ENCODE results near the gene RICTOR.
A peak's percentile ranks its signal among the peaks of the same experiment; 100 is the strongest.
"Not testable (repeated sequence)": the region's sequence is repeated elsewhere in the genome, so short reads cannot be mapped to it uniquely, and the experiment has no call there.

RICTOR gene

DNA sequence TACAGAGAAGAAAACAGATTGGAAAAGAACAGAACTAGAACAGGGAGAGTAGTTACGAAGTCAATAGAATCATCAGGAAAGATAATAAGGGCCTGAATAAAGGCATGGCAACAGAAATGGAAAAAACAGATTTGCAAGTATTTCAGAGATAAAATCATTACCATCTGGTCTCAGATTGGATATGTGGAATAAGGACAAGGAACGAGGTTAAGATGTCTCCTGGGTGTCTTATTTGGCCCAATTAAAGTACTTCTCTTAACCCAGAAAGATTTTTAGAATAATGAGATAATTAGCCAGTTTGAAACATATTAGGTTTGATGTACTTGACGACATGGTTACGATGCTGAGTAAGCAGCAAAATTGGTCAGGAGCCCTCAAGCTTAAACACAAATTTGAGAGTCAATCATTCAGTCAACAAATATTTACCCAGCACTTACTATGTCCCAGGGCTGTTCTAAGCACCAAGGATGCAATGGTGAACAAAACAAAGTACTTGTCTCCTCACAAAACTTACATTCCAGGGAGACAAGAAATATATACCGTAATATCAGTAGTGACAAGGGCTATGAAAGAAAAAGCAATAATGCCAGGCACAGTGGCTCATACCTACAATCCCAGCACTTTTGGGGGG, 18.3 kb downstream of the RICTOR start:
- DNase-seq = no peak

DNA sequence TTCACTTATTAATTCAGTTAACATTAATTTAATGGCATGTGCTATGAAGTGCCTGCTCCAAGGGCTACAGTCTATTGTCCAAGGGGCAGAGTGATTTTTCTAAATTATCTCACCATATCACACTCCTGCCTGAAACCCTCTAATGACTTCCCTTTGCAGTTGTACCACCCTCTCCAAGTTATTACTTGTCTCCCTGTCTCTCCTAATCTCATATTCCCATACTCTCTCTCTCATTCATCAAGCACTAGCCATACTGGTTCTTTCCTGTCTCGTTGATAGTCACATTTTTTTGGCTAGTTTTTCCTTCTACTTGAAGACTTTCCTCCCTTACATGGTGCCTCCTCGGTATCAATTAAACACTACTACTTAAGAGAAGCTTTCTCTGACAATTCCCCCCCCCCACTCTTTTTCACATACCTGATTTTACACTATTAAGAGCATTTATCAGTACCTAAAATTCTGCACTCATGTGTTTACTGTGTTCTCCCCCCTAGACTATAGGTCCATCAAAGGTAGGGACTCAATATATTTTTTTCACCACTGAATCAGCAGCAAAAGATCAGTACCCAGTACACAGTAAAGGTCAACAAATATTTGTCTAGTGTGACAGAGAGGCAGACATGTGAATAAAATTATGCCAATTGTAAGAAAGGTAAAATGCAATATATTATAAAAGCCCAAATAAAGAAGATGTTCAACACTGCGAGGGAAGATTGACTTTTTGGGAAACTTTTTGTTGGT, 19.0 kb downstream of the RICTOR start:
- no peak for DNase-seq

DNA sequence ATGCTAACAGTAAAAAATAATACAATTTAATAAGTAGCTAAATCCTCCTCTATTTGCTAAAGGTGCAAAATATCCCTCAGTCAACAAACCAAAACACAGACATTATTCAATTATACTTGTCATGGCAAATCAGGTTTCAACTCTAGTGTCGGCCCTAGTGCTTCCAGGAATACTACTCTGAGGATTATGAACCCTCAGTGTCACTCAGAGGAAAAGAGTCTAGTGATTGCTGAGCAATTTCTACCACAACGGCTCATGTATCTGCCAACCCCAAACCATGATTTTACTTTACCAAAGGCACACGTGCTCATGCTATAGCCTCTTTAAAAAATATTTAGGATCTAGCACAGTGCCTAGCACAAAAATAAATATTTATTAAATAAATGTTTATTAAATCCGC, 21.0 kb downstream of the RICTOR start:
- DNase-seq = no peak

DNA sequence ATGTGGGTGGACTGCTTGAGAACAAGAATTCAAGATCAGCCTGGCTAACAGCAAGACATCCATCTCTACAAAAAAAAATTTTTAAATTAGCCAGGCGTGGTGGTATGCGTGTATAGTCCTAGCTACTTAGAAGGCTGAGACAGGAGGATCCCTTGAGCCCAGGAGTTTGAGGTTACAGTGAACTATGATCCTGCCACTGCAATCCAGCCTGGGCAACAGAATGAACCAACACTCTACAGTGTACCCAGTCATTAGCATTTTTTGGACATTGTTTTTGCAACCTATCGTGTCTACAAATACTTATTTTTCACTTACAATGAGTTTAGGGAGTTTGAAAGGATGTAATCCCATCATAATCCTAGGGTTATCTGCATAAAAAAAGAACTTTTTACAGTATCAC, 22.1 kb downstream of the RICTOR start:
- DNase-seq = no peak

DNA sequence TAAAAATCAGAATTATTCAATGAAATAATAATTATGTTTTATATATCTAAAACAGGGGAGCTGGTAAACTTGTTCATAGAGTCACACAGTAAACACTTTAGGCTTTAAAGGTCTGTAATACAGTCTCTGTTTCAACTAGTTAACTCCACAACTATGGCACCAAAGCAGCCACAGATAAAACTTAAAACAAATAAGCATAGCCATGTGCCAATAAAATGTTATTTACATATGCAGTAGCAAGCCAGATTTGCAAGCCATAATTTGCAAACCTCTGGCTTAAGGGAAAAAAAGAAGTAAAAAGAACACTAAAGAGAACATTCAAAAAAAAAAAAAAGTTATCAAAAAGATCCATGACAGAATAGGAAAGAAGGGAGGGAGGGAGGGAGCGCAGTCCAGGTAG, 24.9 kb downstream of the RICTOR start:
- DNase-seq = no peak

DNA sequence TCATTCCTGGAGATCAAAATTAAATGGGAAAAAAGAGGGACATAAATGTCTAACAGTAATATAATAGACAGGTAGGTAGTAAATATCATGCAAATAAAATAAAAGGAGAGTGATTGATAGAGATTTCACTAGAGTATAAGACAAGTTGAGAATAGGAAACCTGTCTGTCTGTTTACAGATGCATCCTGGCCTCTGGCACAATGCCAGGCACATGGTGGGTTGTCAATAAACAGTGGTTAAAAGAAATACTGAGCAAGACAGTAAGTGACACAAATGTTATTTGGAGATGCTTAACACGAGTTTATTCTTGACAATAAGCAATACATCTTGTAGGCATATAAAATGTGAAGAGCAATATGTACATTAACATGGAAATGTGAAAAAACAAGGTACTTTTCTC, 33.3 kb downstream of the RICTOR start:
- peak in 1 of 6 experiments; percentile 6 for DNase-seq

DNA sequence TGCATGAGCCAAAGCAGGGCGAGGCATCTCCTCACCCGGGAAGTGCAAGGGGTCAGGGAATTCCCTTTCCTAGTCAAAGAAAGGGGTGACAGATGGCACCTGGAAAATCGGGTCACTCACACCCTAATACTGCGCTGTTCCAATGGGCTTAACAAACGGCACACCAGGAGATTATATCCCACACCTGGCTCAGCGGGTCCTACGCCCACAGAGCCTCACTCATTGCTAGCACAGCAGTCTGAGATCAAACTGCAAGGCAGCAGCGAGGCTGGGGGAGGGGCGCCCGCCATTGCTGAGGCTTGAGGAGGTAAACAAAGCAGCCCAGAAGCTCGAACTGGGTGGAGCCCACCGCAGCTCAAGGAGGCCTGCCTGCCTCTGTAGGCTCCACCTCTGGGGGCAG, 39.7 kb downstream of the RICTOR start:
- DNase-seq = not testable (repeated sequence)

DNA sequence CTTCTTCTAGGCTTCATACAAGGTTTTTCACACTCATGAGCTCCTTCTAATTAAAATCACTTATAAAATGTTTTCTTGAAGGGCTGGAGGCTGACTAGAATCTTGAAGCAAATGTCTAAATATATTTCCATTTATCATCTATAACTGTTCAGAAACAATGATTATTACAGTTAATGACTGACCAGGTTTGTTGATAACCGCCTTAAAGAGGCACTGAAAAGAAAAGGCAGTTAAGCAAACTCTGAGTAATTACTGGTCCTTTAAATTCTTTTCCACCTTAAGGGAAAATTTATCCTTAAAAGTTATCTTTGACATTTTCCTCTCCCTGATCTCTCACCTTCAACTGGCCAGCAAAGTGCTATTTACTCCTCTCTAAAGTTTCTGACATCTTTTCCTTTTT, 43.2 kb downstream of the RICTOR start:
- no peak for DNase-seq

DNA sequence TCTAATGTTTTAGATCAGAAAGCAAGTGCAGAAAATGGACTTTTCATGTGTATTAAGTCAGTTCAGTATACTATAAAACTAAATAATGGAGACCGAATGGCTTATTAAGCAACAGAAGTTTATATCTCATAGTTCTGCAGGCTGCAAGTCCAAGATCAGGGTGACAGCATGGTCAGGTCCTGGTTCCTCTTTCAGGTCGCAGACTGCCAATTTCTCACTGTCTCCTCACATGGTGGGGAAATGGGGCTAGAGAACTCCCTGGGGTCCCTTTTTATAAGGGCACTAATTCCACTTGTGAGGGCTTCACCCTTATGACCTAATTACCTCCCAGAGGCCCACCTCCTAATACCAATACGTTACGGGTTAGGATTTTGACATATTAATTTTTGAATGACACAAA, 48.7 kb downstream of the RICTOR start:
- no peak for DNase-seq

DNA sequence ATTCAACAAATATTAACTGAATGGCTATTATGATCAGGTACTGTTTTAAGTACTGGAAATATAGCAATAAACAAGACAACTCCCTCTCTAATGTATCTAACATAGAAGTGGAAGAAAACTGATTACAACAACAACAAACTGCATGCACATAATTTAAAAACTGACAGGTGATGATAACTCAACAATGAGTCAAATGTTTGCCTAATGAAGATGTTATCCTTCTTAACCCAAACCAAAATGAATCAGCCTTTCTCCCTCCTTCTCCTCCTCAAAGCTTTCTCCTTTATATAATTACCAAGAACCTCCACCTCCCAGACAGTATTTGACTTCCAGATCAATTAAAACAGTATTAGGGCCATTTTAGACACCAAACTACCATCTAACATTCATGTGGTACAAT, 49.3 kb downstream of the RICTOR start:
- DNase-seq = no peak

DNA sequence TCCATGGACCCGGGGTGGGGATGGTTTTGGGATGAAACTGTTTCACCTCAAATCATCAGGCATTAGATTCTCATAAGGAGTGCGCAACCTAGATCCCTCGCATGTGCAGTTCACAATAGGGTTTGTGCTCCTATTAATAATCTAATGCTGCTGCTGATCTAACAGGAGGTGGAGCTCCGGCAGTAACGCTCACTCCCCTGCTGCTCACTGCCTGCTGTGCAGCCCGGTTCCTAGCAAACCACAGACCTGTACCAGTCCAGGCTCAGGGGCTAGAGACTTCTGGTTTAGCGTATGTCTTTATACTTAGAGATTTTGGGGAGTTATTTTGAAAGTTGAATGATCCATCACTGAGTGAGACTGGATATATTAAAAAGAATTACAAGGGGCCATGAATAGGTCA, 50.2 kb downstream of the RICTOR start:
- DNase-seq = no peak

DNA sequence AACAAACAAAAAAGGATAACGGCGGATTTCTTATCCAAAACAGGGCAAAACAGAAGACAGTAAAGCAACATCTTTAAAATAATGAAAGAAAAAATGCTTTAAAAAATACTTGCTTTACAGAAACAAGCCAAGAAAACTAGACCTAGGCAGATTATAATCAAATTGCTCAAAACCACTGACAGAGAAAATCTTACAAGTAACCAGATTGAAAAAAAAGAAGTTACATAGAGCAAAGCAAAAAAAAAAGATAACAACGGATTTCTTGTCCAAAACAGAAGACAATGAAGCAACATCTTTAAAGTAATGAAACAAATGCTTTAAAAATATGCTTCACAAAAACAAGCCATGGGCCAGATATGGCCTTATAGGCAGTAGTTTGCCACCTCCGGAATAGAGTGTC, 51.1 kb downstream of the RICTOR start:
- DNase-seq = no peak

DNA sequence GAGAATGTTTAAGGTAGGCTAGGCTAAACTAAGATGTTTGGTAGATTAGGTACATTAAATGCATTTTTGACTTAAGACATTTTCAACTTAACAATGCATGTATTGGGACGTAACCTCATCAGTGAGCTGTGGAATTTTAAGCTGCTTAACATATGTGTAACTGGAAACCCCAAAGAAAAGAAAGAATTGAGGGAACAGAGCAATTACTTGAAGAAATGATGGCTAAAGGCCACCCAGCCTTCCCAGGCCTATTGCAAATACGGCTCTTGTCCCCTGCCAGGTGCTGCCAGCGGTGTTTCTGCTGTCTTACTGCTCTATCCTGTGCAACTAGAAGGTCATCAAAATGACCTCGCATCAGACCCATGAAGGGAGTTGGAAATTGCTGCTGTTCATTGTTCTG, 52.0 kb downstream of the RICTOR start:
- no peak for DNase-seq

DNA sequence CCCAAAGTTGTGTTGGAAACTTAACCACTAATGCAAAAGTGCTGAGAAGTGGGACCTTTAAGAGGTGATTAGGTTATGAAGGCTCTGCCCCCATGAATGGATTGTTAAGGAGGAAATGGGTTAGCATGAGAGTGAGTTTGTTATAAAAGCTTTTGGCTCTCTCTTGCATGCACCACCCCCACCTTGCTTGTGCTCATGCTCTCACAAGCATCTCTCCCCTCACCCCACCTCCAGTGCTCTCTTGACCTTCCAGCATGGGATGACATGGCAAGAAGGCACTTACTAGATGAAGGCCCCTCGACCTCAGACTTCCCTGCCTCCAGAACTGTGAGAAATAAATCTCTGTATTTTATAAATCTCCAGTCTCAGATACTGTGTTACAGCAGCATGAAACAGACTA, 52.8 kb downstream of the RICTOR start:
- DNase-seq = no peak

DNA sequence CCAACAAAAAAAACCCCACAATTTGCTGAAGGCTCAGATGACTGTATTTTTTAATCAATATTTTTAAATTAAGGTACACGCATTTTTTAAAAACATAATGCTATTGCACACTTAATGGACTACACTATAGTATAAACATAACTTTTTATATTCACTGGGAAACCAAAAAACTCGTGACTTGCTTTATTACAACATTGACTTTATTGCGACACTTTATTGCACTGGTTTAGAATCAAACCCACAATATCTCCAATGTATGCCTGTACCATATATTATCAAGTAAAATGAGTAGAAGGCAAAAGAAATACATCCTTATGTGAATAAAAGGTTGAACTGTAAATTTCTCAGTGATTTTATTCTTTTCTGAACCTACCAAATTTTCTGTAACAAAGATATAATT, 53.7 kb downstream of the RICTOR start:
- no peak for DNase-seq

DNA sequence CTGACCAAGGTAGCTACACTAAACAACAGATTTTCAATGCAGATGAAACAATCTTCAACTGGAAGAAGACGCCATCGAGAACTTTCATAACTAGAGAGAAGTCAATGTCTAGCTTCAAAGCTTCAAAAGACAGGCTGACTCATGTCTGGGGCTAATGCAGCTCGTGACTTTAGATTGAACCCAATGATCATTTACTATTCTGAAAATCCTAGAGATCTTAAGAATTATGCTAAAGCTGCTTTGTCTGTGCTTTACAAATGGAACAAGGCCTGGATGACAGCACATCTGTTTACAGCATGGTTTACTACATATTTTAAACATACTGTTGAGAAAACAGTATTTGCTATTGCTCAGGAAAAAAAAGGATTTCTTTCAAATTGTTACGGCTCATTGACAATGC, 54.9 kb downstream of the RICTOR start:
- DNase-seq = no peak

DNA sequence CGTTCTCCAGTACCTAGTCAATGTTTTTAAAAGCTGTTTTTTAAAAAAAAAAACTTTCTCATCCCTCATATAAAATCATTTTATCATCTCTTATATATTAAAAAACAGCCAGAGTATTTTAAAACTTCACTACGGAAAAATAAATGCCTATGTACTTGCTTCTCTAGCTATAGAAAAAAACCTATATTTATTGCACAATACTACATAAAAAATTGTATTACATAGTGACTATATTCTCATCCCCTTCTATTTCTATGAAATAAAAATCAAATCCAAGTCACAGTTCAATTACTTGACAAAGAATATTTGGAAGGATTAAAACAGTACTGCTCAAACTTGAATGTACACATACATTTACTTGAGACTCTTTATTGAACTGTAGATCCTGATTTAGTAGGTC, 56.7 kb downstream of the RICTOR start:
- DNase-seq = no peak

DNA sequence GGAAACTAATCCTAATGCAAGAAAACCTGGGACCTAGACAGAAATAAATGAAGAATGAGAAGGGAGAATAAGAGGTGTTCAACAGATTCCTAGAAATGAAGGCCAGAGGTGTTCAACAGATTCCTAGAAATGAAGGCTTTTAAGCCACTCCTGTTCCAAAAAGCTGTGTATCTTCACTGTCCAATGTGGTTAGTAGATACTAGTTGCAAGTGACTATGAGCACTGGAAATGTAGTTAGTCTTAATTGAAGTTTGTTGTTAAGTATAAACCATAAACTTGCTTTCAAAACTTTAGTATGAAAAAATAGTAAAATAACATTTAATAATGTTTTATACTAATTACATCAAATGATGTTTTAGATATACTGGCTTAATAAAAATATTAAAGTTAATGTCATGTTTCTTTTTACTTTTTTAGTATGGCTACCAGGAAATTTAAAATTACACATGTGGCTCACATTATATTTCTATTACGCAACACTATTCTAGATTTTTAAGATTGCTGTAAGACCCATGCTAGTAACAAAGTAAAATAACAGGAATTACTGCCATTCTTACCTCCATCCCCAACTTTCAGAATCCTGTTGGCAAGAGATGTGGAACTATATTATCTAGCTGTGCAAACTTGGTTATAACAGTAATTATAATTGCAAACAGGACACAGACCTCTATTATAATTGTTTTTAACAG, 57.5 kb downstream of the RICTOR start:
- no peak for DNase-seq

DNA sequence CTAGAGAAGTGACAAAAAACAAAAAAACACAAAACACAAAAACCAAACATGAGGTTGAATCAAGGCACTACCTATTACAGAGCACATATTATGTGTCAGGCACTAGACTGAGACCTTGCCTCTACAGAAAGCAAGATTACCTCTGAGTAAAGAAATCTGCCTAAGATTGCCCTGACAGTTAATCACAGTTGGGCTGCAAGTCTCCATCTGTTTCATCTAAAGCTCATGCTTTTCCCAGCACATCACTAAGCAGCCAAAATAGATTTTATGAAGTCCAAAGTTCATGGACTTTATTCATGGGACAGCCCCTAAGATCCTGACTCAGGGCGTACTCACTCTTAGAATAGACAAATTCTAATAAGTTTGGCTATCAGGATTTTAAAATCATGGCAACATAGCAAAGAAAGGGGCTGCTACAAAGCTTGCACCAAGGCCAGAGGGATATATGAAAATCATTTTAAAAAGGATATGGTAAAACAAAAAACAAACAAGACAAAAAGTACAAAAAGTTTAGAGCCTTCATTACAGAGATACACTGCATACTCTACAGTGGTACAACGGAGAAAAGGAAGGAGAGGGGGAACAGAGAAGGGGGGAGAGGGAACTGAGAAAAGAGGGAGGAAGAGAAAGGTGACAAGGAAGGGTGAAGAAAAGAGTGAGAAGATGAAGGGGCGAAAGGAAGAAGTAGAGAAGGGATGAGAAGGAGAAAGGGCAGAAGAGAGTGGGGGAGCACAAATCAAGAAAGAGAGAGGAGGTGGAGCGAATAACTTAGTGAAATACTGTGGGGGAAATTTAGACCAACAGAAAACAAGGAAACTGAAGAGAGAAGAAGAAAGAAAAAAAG, 58.2 kb downstream of the RICTOR start:
- DNase-seq = no peak

DNA sequence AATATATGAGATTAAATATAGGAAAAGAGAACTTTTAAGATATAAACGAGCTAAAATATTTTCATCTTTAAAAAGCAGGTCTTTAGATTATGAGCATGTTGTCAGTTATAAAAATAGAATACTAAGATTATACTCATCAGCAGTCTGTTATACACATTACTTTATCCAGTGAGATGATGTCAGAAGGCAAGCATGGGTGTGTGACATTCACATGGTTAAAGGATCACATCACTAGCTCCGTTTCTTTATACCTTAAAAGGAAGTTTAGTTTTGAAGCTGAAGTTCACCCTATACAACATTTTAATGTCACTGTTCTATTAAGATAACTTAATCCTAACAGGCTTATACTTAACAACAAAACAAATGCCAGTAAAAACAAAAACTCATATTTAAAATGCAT, 59.6 kb downstream of the RICTOR start:
- no peak for DNase-seq

DNA sequence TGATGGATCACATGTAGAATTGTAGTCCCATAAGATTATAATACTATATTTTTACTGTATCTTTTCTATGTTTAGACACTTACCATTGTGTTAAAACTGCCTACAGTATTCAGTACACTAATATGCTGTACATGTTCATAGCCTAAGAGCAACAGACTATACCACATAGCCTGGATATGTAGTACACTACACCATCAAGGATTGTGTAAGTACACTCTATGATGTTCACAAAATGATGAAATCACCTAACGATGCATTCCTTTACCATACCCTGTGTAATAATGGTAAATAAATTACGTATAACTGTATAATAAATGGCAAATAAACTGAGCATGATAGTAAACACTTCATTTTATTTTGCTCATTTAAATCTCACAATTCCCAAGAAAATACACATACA, 60.3 kb downstream of the RICTOR start:
- no peak for DNase-seq

DNA sequence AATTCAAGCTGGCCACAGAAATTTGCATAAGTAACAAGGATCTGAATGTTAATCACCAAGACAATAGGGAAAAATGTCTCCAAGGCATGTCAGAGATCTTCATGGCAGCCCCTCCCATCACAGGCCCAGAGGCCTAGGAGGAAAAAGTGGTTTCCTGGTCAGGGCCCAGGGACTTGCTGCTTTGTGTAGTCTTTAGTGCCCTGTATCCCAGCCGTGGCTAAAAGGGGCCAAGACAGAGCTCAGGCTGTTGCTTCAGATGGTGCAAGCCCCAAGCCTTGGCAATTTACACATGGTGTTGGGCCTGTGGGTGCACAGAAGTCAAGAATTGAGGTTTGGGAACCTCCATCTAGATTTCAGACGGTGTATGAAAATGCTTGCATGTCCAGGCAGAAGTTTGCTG, 63.2 kb downstream of the RICTOR start:
- DNase-seq = not testable (repeated sequence)

DNA sequence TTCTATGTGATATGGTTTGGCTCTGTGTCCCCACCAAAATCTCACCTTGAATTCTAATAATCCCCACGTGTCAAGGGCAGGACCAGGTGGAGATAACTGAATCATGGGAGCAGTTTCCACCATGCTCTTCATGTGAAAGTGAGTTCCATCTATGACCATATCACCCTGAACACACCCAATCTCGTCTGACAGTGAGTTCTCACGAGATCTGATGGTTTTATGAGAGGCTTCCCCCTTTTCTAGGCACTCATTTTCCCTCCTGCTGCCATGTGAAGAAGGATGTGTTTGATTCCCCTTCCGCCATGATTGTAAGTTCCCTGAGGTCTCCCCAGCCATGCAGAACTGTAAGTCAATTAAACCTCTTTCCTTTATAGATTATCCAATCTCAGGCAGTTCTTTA, 64.2 kb downstream of the RICTOR start:
- no peak for DNase-seq

DNA sequence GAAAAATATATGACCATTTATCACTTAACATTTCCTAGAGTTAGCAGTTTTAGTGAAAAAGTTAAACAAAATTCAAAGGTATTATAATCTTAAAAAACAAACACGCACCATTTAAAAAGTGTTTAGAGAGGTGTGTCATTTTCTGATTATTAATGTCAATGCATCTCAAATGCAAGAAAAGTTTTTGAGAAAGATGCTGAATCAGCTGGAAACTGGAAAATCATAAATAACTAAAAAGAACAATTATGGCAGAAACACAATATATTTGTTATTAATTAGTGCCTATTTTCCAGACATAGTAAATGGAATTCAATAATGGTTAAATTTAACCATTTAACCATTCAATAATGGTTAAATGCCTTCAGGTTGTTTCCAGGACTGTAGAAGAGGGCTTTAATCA, 64.9 kb downstream of the RICTOR start:
- DNase-seq = no peak
